GM12878 (cell line): ENCODE data around the gene CEP63. TPM values are rescaled to one million over a fixed set of nuclear protein-coding genes. Genes with fewer than 3 reads are reported as not detected.

Source experiments
- ATAC-seq: fragments of 200-7000 bp; cut with Tn5 transposase; 3 replicates; pipeline ENCODE4 v1.9.1; 2020; ENCODE audit warnings: mild to moderate bottlenecking, moderate library complexity
- BruUV-seq: library from RNA; stranded (reverse); fragments of 400-500 nt; replicated peaks from 2 replicates; lab custom pipeline; 2021; lab: Mats Ljungman, UMichigan
- CTCF ChIA-PET: fragments of 300-600 bp; sonication (Branson Sonifier 250); formaldehyde crosslinking; extraction: SDS; loops from one replicate; lab custom pipeline; 2021; ENCODE audit warnings: inconsistent platforms; lab: Yijun Ruan, JAX
- POLR2A ChIA-PET: fragments of 350-600 bp; formaldehyde crosslinking; extraction: SDS; loops from one replicate; lab custom pipeline; 2021; ENCODE audit warnings: inconsistent platforms; lab: Charles Lee
- RAD21 ChIA-PET: fragments of 300-600 bp; sonication (Branson Sonifier 250); formaldehyde crosslinking; loops from one replicate; lab custom pipeline; 2023; ENCODE audit warnings: antibody characterized with exemption; ENCODE audit not compliant: unreplicated experiment; lab: Charles Lee
- SMC1A ChIA-PET: fragments of 300-600 bp; sonication (Branson Sonifier 250); formaldehyde crosslinking; loops from one replicate; lab custom pipeline; 2023; ENCODE audit not compliant: unreplicated experiment, uncharacterized antibody; lab: Charles Lee
- DNase-seq: peaks from one replicate; pipeline ENCODE4 v3.0.0-alpha.2; 2011; ENCODE audit warnings: low read depth, low spot score
- FAIRE-seq: peaks from 3 replicates; lab custom pipeline; 2011; peaks lifted over from hg19 to GRCh38; lab: Jason Lieb, UNC
- H2AFZ ChIP-seq: 2 replicates; pipeline ENCODE4 v1.6.0; 2011; ENCODE audit warnings: low read depth, low read length, control low read depth; ENCODE audit not compliant: control insufficient read depth
- H3K27ac ChIP-seq: 2 replicates; pipeline ENCODE4 v1.5.1; 2011; ENCODE audit warnings: control low read depth; ENCODE audit not compliant: control insufficient read depth, insufficient read depth
- H3K27me3 ChIP-seq, 2 experiments: replicated peaks in 1 of 2; 2 replicates each; pipeline versions ENCODE4 v1.6.0 to v1.6.1; 2011; ENCODE audit warnings: low read length in 1 of 2; ENCODE audit not compliant: control insufficient read depth in 2 of 2, insufficient read depth in 2 of 2
- H3K36me3 ChIP-seq, 2 experiments: 2 replicates each; pipeline ENCODE4 v1.5.1; 2011; ENCODE audit warnings: low read length in 1 of 2; ENCODE audit not compliant: control insufficient read depth in 2 of 2, insufficient read depth in 2 of 2
- H3K4me1 ChIP-seq: 2 replicates; pipeline ENCODE4 v1.6.1; 2011; ENCODE audit warnings: mild to moderate bottlenecking, low read length, moderate library complexity, mixed read lengths; ENCODE audit not compliant: control insufficient read depth, insufficient read depth
- H3K4me2 ChIP-seq: 2 replicates; pipeline ENCODE4 v1.6.0; 2011; ENCODE audit warnings: control low read depth; ENCODE audit not compliant: control insufficient read depth, insufficient read depth
- H3K4me3 ChIP-seq: fragments of 200-600 bp; sonication (generic); 2 replicates; pipeline ENCODE4 v1.5.1; 2016
- H3K79me2 ChIP-seq: 2 replicates; pipeline ENCODE4 v1.6.0; 2011; ENCODE audit warnings: low read length; ENCODE audit not compliant: control insufficient read depth, insufficient read depth
- H3K9ac ChIP-seq: 2 replicates; pipeline ENCODE4 v1.8.0; 2011; ENCODE audit warnings: low read length, control low read depth, mixed read lengths; ENCODE audit not compliant: control insufficient read depth, insufficient read depth
- H3K9me3 ChIP-seq: replicated peaks from 3 replicates; pipeline ENCODE4 v1.5.1; 2011; ENCODE audit warnings: mild to moderate bottlenecking, low read length; ENCODE audit not compliant: control insufficient read depth, insufficient read depth
- H4K20me1 ChIP-seq: 2 replicates; pipeline ENCODE4 v1.6.0; 2011; ENCODE audit not compliant: control insufficient read depth, insufficient read depth
- CHD2 ChIP-seq: IDR thresholded peaks from 2 replicates; pipeline ENCODE4 v1.6.1; 2011; ENCODE audit warnings: low read depth, low read length, improper control_type of control experiment, borderline replicate concordance
- ESRRA ChIP-seq: IDR thresholded peaks from 2 replicates; pipeline ENCODE4 v1.6.1; 2012; ENCODE audit warnings: mild to moderate bottlenecking, low read length, improper control_type of control experiment
- JUND ChIP-seq: IDR thresholded peaks from 2 replicates; pipeline ENCODE4 v1.6.1; 2012; ENCODE audit warnings: low read depth, mild to moderate bottlenecking, low read length, improper control_type of control experiment, moderate library complexity
- KLF5 ChIP-seq: fragments of 450-650 bp; IDR thresholded peaks from 2 replicates; pipeline ENCODE4 v1.6.1; 2014; ENCODE audit warnings: mild to moderate bottlenecking; ENCODE audit not compliant: partially characterized antibody
- LARP7 ChIP-seq: fragments of 450-650 bp; IDR thresholded peaks from 2 replicates; pipeline ENCODE4 v1.6.1; 2017; ENCODE audit warnings: mild to moderate bottlenecking
- MEF2B ChIP-seq: fragments of 450-650 bp; IDR thresholded peaks from 2 replicates; pipeline ENCODE4 v1.6.1; 2018; ENCODE audit warnings: mild to moderate bottlenecking, moderate library complexity; ENCODE audit not compliant: partially characterized antibody, poor library complexity, severe bottlenecking
- MTA2 ChIP-seq: fragments of 450-650 bp; IDR thresholded peaks from 2 replicates; pipeline ENCODE4 v1.6.1; 2016; ENCODE audit warnings: low read depth, mild to moderate bottlenecking, moderate library complexity
- NFYA ChIP-seq: IDR thresholded peaks from 2 replicates; pipeline ENCODE4 v1.6.1; 2011; ENCODE audit warnings: low read depth, mild to moderate bottlenecking, low read length, improper control_type of control experiment, borderline replicate concordance
- PAX8 ChIP-seq: fragments of 450-650 bp; IDR thresholded peaks from 2 replicates; pipeline ENCODE4 v1.6.1; 2017; ENCODE audit warnings: mild to moderate bottlenecking, moderate library complexity
- RBBP5 ChIP-seq: fragments of 200-600 bp; sonication (generic); conservative IDR thresholded peaks from 2 replicates; pipeline ENCODE4 v1.6.1; 2016
- RUNX3 ChIP-seq: IDR thresholded peaks from 2 replicates; pipeline ENCODE4 v1.6.1; 2012; ENCODE audit warnings: low read length, inconsistent platforms
- SIN3A ChIP-seq: IDR thresholded peaks from 2 replicates; pipeline ENCODE4 v1.6.1; 2012; ENCODE audit warnings: low read depth, low read length, improper control_type of control experiment
- SKIL ChIP-seq: fragments of 450-650 bp; IDR thresholded peaks from 2 replicates; pipeline ENCODE4 v1.6.1; 2017; ENCODE audit warnings: mild to moderate bottlenecking, low read depth, inconsistent platforms; ENCODE audit not compliant: poor library complexity, severe bottlenecking
- SMAD1 ChIP-seq: fragments of 450-650 bp; IDR thresholded peaks from 2 replicates; pipeline ENCODE4 v1.6.1; 2018; ENCODE audit warnings: mild to moderate bottlenecking, low read depth; ENCODE audit not compliant: partially characterized antibody
- STAT1 ChIP-seq: fragments of 450-650 bp; conservative IDR thresholded peaks from 2 replicates; pipeline ENCODE4 v1.6.1; 2014; ENCODE audit warnings: antibody characterized with exemption, mild to moderate bottlenecking
- TARDBP ChIP-seq: IDR thresholded peaks from 2 replicates; pipeline ENCODE4 v1.6.1; 2016; ENCODE audit warnings: borderline replicate concordance
- ZNF274 ChIP-seq: IDR thresholded peaks from one replicate; pipeline ENCODE4 v1.8.0; 2011; ENCODE audit not compliant: insufficient read length, insufficient read depth
- ZZZ3 ChIP-seq: IDR thresholded peaks from 2 replicates; pipeline ENCODE4 v1.6.1; 2011; ENCODE audit warnings: low read depth; ENCODE audit not compliant: control insufficient read depth, insufficient read length
- WGBS: methylation state at CpG from one replicate; pipeline ENCODE4 v1.1.6; 2016; ENCODE audit warnings: low lambda C conversion rate; ENCODE audit not compliant: insufficient replicate concordance, insufficient coverage; ENCODE audit errors: missing lambda C conversion rate; 5-methylcytosine and 5-hydroxymethylcytosine counted together
- in situ Hi-C: fragments of 300-500 bp; cut with MboI; formaldehyde crosslinking; loops from 9 replicates; pipeline ENCODE4 v1.14.3; 2018; ENCODE audit warnings: mixed read lengths
- intact Hi-C: fragments of 100-400 bp; cut with micrococcal nuclease; formaldehyde crosslinking; loops from one replicate; pipeline ENCODE4 v1.14.2; 2022; ENCODE audit not compliant: unreplicated experiment
- polyA plus RNA-seq, 11 experiments: library from polyadenylated mRNA; depleted of rRNA in 4 of 11; unstranded in 6 of 11; stranded (reverse) in 5 of 11; fragments of >200 nt; fragmentation: Nextera tagmentation in 4 of 11; fragmentation: Illumina TruSeq in 1 of 11; extraction: Ambion mirVana in 4 of 11; extraction: Trizol in 1 of 11; gene quantifications; 1 replicate in 1 of 11; 2 replicates in 10 of 11; pipeline versions ENCODE4 v1.2.1 to v1.2.3, GENCODE V29; 2011 to 2016; ENCODE audit warnings: inconsistent platforms in 2 of 11, missing spikeins in 2 of 11, low read depth in 1 of 11
- total RNA-seq, 4 experiments: library from RNA; depleted of rRNA in 3 of 4; stranded (reverse); fragments of >200 nt in 3 of 4; fragmentation: Illumina TruSeq in 1 of 4; extraction: Trizol in 1 of 4; gene quantifications; 2 replicates each; pipeline versions ENCODE4 v1.2.1 to v1.2.3, GENCODE V29; 2013 to 2021
- TF ChIP-seq, protein P1 (sequence below): fragments of 450-650 bp; IDR thresholded peaks from 2 replicates; pipeline ENCODE4 v1.6.1; 2017; ENCODE audit warnings: low read depth, mild to moderate bottlenecking, moderate library complexity
- TF ChIP-seq, protein P2 (sequence below): fragments of 450-650 bp; formaldehyde crosslinking; IDR thresholded peaks from 2 replicates; pipeline ENCODE4 v1.4.0; 2022; ENCODE audit warnings: mild to moderate bottlenecking, moderate library complexity

The CEP63 gene
- total and polyA plus RNA-seq, 10 of the 15 experiments (the other 5 are each of a cell fraction or from before 2014, with no cell fraction given), result 14.0 to 36.9 (median 26.8) TPM

DNA sequence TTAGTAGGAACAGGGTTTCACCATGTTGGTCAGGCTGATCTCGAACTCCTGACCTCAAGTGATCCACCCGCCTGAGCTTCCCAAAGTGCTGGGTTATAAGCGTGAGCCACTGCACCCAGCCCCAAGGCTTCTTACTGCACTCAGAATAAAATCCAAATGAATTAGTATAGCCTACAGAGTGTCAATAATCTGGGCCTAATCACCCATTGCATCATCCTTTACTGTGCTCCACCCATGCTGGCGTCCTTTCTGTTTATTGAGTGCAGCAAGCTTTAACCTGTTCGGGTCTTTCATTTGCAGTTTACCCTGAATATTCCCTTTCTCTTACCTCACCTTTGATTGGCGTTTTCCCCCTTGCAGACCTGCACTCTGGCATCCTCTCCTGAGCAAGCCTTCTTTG, 77.7 kb downstream of the CEP63 start:
- BruUV-seq, result no TSS peak

More for the DNA sequence above, 77.7 kb downstream of the CEP63 start:
- CTCF ChIA-PET, result no interaction called here
- intact Hi-C loops (no loop called here), in situ Hi-C loops (no loop called here)
- DNase-seq, result no peak
- Histone ChIP-seq H2AFZ (no peak overlapping the region), H3K4me1 (no peaks in the 10 kb centered on the region), H4K20me1 (no peaks in the 10 kb centered on the region), H3K9ac (no peak overlapping the region), H3K4me3 (no peak overlapping the region), H3K4me2 (no peak overlapping the region), H3K36me3 (peaks cover 2 to 6% of the 10 kb centered on the region in 2 experiments; a peak in 3 of 4 replicates), H3K27ac (no peak overlapping the region), H3K9me3 (no peaks in the 10 kb centered on the region), H3K79me2 (no peaks in the 10 kb centered on the region), H3K27me3 (no peaks in the 10 kb centered on the region)
- WGBS, result 98% methylated on average over 6 of the region's 6 CpGs
- no peak for FAIRE-seq
- SMC1A ChIA-PET, result no interaction called here
- no peak for TF ChIP-seq LARP7
- no peak for TF ChIP-seq STAT1
- TF ChIP-seq, protein P1, sequence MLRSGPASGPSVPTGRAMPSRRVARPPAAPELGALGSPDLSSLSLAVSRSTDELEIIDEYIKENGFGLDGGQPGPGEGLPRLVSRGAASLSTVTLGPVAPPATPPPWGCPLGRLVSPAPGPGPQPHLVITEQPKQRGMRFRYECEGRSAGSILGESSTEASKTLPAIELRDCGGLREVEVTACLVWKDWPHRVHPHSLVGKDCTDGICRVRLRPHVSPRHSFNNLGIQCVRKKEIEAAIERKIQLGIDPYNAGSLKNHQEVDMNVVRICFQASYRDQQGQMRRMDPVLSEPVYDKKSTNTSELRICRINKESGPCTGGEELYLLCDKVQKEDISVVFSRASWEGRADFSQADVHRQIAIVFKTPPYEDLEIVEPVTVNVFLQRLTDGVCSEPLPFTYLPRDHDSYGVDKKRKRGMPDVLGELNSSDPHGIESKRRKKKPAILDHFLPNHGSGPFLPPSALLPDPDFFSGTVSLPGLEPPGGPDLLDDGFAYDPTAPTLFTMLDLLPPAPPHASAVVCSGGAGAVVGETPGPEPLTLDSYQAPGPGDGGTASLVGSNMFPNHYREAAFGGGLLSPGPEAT, result no peak
- TF ChIP-seq PAX8, result no peak
- no peak for TF ChIP-seq ZZZ3
- TF ChIP-seq RBBP5, result no peak
- TF ChIP-seq KLF5, result no peak
- no peak for TF ChIP-seq SIN3A
- TF ChIP-seq TARDBP, result no peak
- TF ChIP-seq SMAD1, result no peak
- no peak for TF ChIP-seq ESRRA
- TF ChIP-seq JUND, result no peak
- TF ChIP-seq, protein P2, sequence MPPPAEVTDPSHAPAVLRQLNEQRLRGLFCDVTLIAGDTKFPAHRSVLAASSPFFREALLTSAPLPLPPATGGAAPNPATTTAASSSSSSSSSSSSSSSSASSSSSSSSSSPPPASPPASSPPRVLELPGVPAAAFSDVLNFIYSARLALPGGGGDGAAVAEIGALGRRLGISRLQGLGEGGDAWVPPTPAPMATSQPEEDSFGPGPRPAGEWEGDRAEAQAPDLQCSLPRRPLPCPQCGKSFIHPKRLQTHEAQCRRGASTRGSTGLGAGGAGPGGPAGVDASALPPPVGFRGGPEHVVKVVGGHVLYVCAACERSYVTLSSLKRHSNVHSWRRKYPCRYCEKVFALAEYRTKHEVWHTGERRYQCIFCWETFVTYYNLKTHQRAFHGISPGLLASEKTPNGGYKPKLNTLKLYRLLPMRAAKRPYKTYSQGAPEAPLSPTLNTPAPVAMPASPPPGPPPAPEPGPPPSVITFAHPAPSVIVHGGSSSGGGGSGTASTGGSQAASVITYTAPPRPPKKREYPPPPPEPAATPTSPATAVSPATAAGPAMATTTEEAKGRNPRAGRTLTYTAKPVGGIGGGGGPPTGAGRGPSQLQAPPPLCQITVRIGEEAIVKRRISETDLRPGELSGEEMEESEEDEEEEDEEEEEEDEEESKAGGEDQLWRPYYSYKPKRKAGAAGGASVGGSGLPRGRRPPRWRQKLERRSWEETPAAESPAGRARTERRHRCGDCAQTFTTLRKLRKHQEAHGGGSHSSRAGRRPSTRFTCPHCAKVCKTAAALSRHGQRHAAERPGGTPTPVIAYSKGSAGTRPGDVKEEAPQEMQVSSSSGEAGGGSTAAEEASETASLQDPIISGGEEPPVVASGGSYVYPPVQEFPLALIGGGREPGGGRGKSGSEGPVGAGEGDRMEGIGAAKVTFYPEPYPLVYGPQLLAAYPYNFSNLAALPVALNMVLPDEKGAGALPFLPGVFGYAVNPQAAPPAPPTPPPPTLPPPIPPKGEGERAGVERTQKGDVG (CRISPR knock-in tag), result no peak
- TF ChIP-seq SKIL, result no peak
- no peak for TF ChIP-seq ZNF274
- TF ChIP-seq MTA2, result no peak
- TF ChIP-seq MEF2B, result no peak
- no peak for TF ChIP-seq CHD2
- no peak for TF ChIP-seq NFYA
- no peak for TF ChIP-seq RUNX3
- POLR2A ChIA-PET, result no interaction called here
- RAD21 ChIA-PET, result no interaction called here
- no peak for ATAC-seq
